HepG2 (cell line): Measurements from ENCODE around the gene ACTR3. TPM values are rescaled to one million over a fixed set of nuclear protein-coding genes. Genes with fewer than 3 reads are reported as not detected.

Experiments used
- ARID3A ChIP-seq: IDR thresholded peaks from 2 replicates; pipeline ENCODE4 v1.6.1; 2012; ENCODE audit warnings: low read depth, low read length, improper control_type of control experiment
- BHLHE40 ChIP-seq: IDR thresholded peaks from 2 replicates; pipeline ENCODE4 v1.6.1; 2011; ENCODE audit warnings: low read length, improper control_type of control experiment
- HNF1A ChIP-seq, 2 experiments: sonication (generic) in 1 of 2; formaldehyde crosslinking in 1 of 2; IDR thresholded peaks; 2 replicates each; pipeline versions ENCODE4 v1.4.0 to v1.6.1; 2016 to 2020; ENCODE audit warnings: borderline replicate concordance in 1 of 2, low read depth in 1 of 2, mild to moderate bottlenecking in 1 of 2, missing genetic modification reagents in 1 of 2
- HOXD1 ChIP-seq: sonication (generic); formaldehyde crosslinking; IDR thresholded peaks from 2 replicates; pipeline ENCODE4 v1.5.0; 2020; ENCODE audit warnings: missing genetic modification reagents
- KDM1A ChIP-seq: IDR thresholded peaks from 2 replicates; pipeline ENCODE4 v1.6.1; 2016; ENCODE audit warnings: missing compliant biosample characterization
- KDM5B ChIP-seq: sonication (generic); formaldehyde crosslinking; IDR thresholded peaks from 2 replicates; pipeline ENCODE4 v1.4.0; 2020; ENCODE audit warnings: missing genetic modification reagents, mild to moderate bottlenecking, borderline replicate concordance
- MLX ChIP-seq: IDR thresholded peaks from 2 replicates; pipeline ENCODE4 v1.6.1; 2016
- PITX1 ChIP-seq: sonication (generic); formaldehyde crosslinking; IDR thresholded peaks from 2 replicates; pipeline ENCODE4 v1.5.1; 2020; ENCODE audit warnings: mild to moderate bottlenecking, missing genetic modification reagents
- TP53 ChIP-seq: sonication (generic); formaldehyde crosslinking; conservative IDR thresholded peaks from 2 replicates; pipeline ENCODE4 v1.4.0; 2020; ENCODE audit warnings: missing genetic modification reagents
- ZBTB10 ChIP-seq: sonication (generic); formaldehyde crosslinking; IDR thresholded peaks from 2 replicates; pipeline ENCODE4 v1.4.0; 2020; ENCODE audit warnings: missing genetic modification reagents, borderline replicate concordance
- ZBTB43 ChIP-seq: sonication (generic); formaldehyde crosslinking; conservative IDR thresholded peaks from 2 replicates; pipeline ENCODE4 v1.4.0; 2020; ENCODE audit warnings: missing genetic modification reagents
- ZKSCAN8 ChIP-seq: IDR thresholded peaks from 2 replicates; pipeline ENCODE4 v1.6.1; 2016; ENCODE audit warnings: borderline replicate concordance, missing genetic modification reagents, missing compliant biosample characterization
- ZNF503 ChIP-seq: sonication (generic); formaldehyde crosslinking; IDR thresholded peaks from 2 replicates; pipeline ENCODE4 v1.4.0; 2020; ENCODE audit warnings: missing genetic modification reagents
- ZNF607 ChIP-seq: sonication (generic); formaldehyde crosslinking; IDR thresholded peaks from 2 replicates; pipeline ENCODE4 v1.5.1; 2020; ENCODE audit warnings: missing genetic modification reagents, mild to moderate bottlenecking, borderline replicate concordance
- polyA plus RNA-seq, 8 experiments: library from polyadenylated mRNA; depleted of rRNA in 3 of 8; stranded (reverse) in 7 of 8; unstranded in 1 of 8; fragments of >200 nt; fragmentation: Illumina TruSeq in 4 of 8; extraction: Trizol in 4 of 8; gene quantifications; 2 replicates each; pipeline versions ENCODE4 v1.2.1 to v1.2.3, GENCODE V29; 2011 to 2016; ENCODE audit warnings: low read depth in 4 of 8, missing spikeins in 1 of 8, mixed read lengths in 1 of 8; ENCODE audit not compliant: insufficient read depth in 1 of 8
- total RNA-seq, 5 experiments: library from RNA; depleted of rRNA; stranded (reverse); fragments of >200 nt; fragmentation: Illumina TruSeq; extraction: Trizol; gene quantifications; 2 replicates each; pipeline ENCODE4 v1.2.3, GENCODE V29; 2016; ENCODE audit warnings: low read depth in 1 of 5

Gene ACTR3
- total and polyA plus RNA-seq, 2 of the 13 experiments (the other 11 are each of a cell fraction or from before 2014, with no cell fraction given), result 123 to 225 TPM

GRCh38 chr2:114006460-114006859 lies 116.6 kb downstream of the ACTR3 start (continued):
- peak; percentile 45 for TF ChIP-seq HNF1A (IDR thresholded peaks at IDR 0.05; ENCODE audit: low read depth)
- TF ChIP-seq HNF1A (CRISPR knock-in tag; IDR thresholded peaks at IDR 0.05; ENCODE audit: borderline replicate concordance), result no peak
- TF ChIP-seq KDM5B (CRISPR knock-in tag), result no peak
- TF ChIP-seq KDM1A (CRISPR knock-in tag), result peak; percentile 83
- 0 out of 2 replicates have a peak, but pooled peaks have one; percentile 50 for TF ChIP-seq ZNF607 (CRISPR knock-in tag)
- TF ChIP-seq MLX, result peak; percentile 25; the same call in 1 of the 2 replicates
- peak; percentile 100 for TF ChIP-seq HOXD1 (CRISPR knock-in tag)
- peak; percentile 83; the same call in 1 of the 2 replicates for TF ChIP-seq ZNF503 (CRISPR knock-in tag)
- no peak for TF ChIP-seq ZBTB10
- TF ChIP-seq PITX1 (CRISPR knock-in tag), result 0 out of 2 replicates have a peak, but pooled peaks have one; percentile 19
- TF ChIP-seq BHLHE40, result 0 out of 2 replicates have a peak, but pooled peaks have one; percentile 27
- TF ChIP-seq ARID3A, result peak; percentile 54; the same call in 1 of the 2 replicates
- 0 out of 2 replicates have a peak, but pooled peaks have one; percentile 17 for TF ChIP-seq ZKSCAN8 (CRISPR knock-in tag)
- TF ChIP-seq ZBTB43, result peak; percentile 86; the same call in 1 of the 2 replicates
- TF ChIP-seq TP53 (CRISPR knock-in tag), result 0 out of 2 replicates have a peak, but pooled peaks have one; percentile 55
